Measurements from ENCODE around the gene RRH. TPM values are rescaled to one million over a fixed set of nuclear protein-coding genes. Genes with fewer than 3 reads are reported as not detected.
"Not testable (repeated sequence)": the region's sequence is repeated elsewhere in the genome, so short reads cannot be mapped to it uniquely, and the experiment has no call there.

The RRH gene
- total and polyA plus RNA-seq, 5 donors from 2014 or later, result 0.27 TPM; not detected in 4

GRCh38 chr4:109870061-109870460, 42.3 kb downstream of the RRH start:
- no peak overlapping the region for H3K4me3 ChIP-seq (ENCODE audit: low read depth, low read length)
- no peaks in the 10 kb centered on the region for H3K27me3 ChIP-seq (ENCODE audit: control insufficient read depth, insufficient read depth, low read length)
- no peaks in the 10 kb centered on the region for H3K27me3 Mint-ChIP-seq
- no peak for ATAC-seq (ENCODE audit: low read depth in 2 of 2)
- H3K27ac ChIP-seq (ENCODE audit: insufficient read depth, low read length, poor library complexity, severe bottlenecking), result no peak overlapping the region
- no peaks in the 10 kb centered on the region for H3K4me1 ChIP-seq (ENCODE audit: control insufficient read depth, insufficient read depth, low read length, poor library complexity, severe bottlenecking)
- H3K36me3 Mint-ChIP-seq, result peaks cover 15% of the 10 kb centered on the region
- peaks cover 4% of the 10 kb centered on the region for H3K36me3 ChIP-seq (ENCODE audit: control insufficient read depth, insufficient read depth, low read length)
- peaks cover 0 to 1% (median 0%) of the 10 kb centered on the region in 7 donors for H3K9me3 Mint-ChIP-seq
- H3K4me3 Mint-ChIP-seq, result no peak overlapping the region
- no peaks in the 10 kb centered on the region for H3K4me1 Mint-ChIP-seq
- no peak overlapping the region for H3K27ac Mint-ChIP-seq
- no peaks in the 10 kb centered on the region for H3K9me3 ChIP-seq (ENCODE audit: control insufficient read depth in 2 of 2, low read length in 2 of 2)
- no peak for DNase-seq

- Mint-ChIP-seq H3K9me3 (peaks cover 0 to 1% (median 0%) of the 10 kb centered on the region in 7 donors), H3K36me3 (peaks cover 15% of the 10 kb centered on the region), H3K27me3 (no peaks in the 10 kb centered on the region), H3K4me1 (no peaks in the 10 kb centered on the region), H3K4me3 (no peak overlapping the region), H3K27ac (no peak overlapping the region)
- Histone ChIP-seq H3K36me3 (ENCODE audit: control insufficient read depth, insufficient read depth, low read length) (peaks cover 4% of the 10 kb centered on the region), H3K27me3 (ENCODE audit: control insufficient read depth, insufficient read depth, low read length) (no peaks in the 10 kb centered on the region), H3K4me3 (ENCODE audit: low read depth, low read length) (no peak overlapping the region), H3K4me1 (ENCODE audit: control insufficient read depth, insufficient read depth, low read length, poor library complexity, severe bottlenecking) (no peaks in the 10 kb centered on the region), H3K9me3 (ENCODE audit: control insufficient read depth in 2 of 2, low read length in 2 of 2) (no peaks in the 10 kb centered on the region), H3K27ac (ENCODE audit: insufficient read depth, low read length, poor library complexity, severe bottlenecking) (no peak overlapping the region)
- ATAC-seq (ENCODE audit: low read depth in 2 of 2) (no peak), DNase-seq (no peak)
Observed at GRCh38 chr4:109872065-109872464, 44.3 kb downstream of the RRH start.

- Mint-ChIP-seq H3K4me1 (no peaks in the 10 kb centered on the region), H3K27me3 (no peaks in the 10 kb centered on the region), H3K9me3 (peaks cover 0 to 1% (median 0%) of the 10 kb centered on the region in 7 donors), H3K27ac (no peak overlapping the region), H3K4me3 (no peak overlapping the region), H3K36me3 (peaks cover 10% of the 10 kb centered on the region)
- H3K27ac ChIP-seq (ENCODE audit: insufficient read depth, low read length, poor library complexity, severe bottlenecking), result no peak overlapping the region
- H3K9me3 ChIP-seq (ENCODE audit: control insufficient read depth in 2 of 2, low read length in 2 of 2), result no peaks in the 10 kb centered on the region
- no peak overlapping the region for H3K4me3 ChIP-seq (ENCODE audit: low read depth, low read length)
- peaks cover 2% of the 10 kb centered on the region for H3K27me3 ChIP-seq (ENCODE audit: control insufficient read depth, insufficient read depth, low read length)
- DNase-seq (no peak), ATAC-seq (ENCODE audit: low read depth in 2 of 2) (no peak)
- no peaks in the 10 kb centered on the region for H3K4me1 ChIP-seq (ENCODE audit: control insufficient read depth, insufficient read depth, low read length, poor library complexity, severe bottlenecking)
- peaks cover 4% of the 10 kb centered on the region for H3K36me3 ChIP-seq (ENCODE audit: control insufficient read depth, insufficient read depth, low read length)
Observed at GRCh38 chr4:109872950-109873656, 45.3 kb downstream of the RRH start.

GRCh38 chr4:109873791-109874514, 46.2 kb downstream of the RRH start:
- ATAC-seq (ENCODE audit: low read depth in 2 of 2) (no peak), DNase-seq (no peak)
- Histone ChIP-seq H3K4me1 (ENCODE audit: control insufficient read depth, insufficient read depth, low read length, poor library complexity, severe bottlenecking) (no peaks in the 10 kb centered on the region), H3K27ac (ENCODE audit: insufficient read depth, low read length, poor library complexity, severe bottlenecking) (no peak overlapping the region), H3K27me3 (ENCODE audit: control insufficient read depth, insufficient read depth, low read length) (peaks cover 5% of the 10 kb centered on the region), H3K9me3 (ENCODE audit: control insufficient read depth in 2 of 2, low read length in 2 of 2) (no peaks in the 10 kb centered on the region), H3K4me3 (ENCODE audit: low read depth, low read length) (no peak overlapping the region), H3K36me3 (ENCODE audit: control insufficient read depth, insufficient read depth, low read length) (peaks cover 4% of the 10 kb centered on the region)
- H3K9me3 Mint-ChIP-seq, result peaks cover 0 to 1% (median 0%) of the 10 kb centered on the region in 7 donors
- H3K27me3 Mint-ChIP-seq, result peaks cover 6% of the 10 kb centered on the region
- peaks cover 10% of the 10 kb centered on the region for H3K36me3 Mint-ChIP-seq
- no peaks in the 10 kb centered on the region for H3K4me1 Mint-ChIP-seq
- H3K4me3 Mint-ChIP-seq, result no peak overlapping the region
- H3K27ac Mint-ChIP-seq, result no peak overlapping the region

GRCh38 chr4:109875106-109875505, 47.3 kb downstream of the RRH start:
- no peaks in the 10 kb centered on the region for H3K4me1 ChIP-seq (ENCODE audit: control insufficient read depth, insufficient read depth, low read length, poor library complexity, severe bottlenecking)
- H3K4me3 Mint-ChIP-seq, result no peak overlapping the region
- peaks cover 6% of the 10 kb centered on the region for H3K27me3 ChIP-seq (ENCODE audit: control insufficient read depth, insufficient read depth, low read length)
- no peak overlapping the region for H3K27ac ChIP-seq (ENCODE audit: insufficient read depth, low read length, poor library complexity, severe bottlenecking)
- DNase-seq (no peak), ATAC-seq (ENCODE audit: low read depth in 2 of 2) (no peak)
- peaks cover 0 to 1% (median 0%) of the 10 kb centered on the region in 7 donors for H3K9me3 Mint-ChIP-seq
- no peak overlapping the region for H3K4me3 ChIP-seq (ENCODE audit: low read depth, low read length)
- H3K9me3 ChIP-seq (ENCODE audit: control insufficient read depth in 2 of 2, low read length in 2 of 2), result no peaks in the 10 kb centered on the region
- H3K27ac Mint-ChIP-seq, result no peak overlapping the region
- no peaks in the 10 kb centered on the region for H3K4me1 Mint-ChIP-seq
- H3K27me3 Mint-ChIP-seq, result peaks cover 8% of the 10 kb centered on the region
- no peaks in the 10 kb centered on the region for H3K36me3 ChIP-seq (ENCODE audit: control insufficient read depth, insufficient read depth, low read length)
- peaks cover 3% of the 10 kb centered on the region for H3K36me3 Mint-ChIP-seq

- not testable (repeated sequence) for H3K9me3 ChIP-seq (ENCODE audit: control insufficient read depth in 2 of 2, low read length in 2 of 2); H3K27ac ChIP-seq (ENCODE audit: insufficient read depth, low read length, poor library complexity, severe bottlenecking); H3K36me3 ChIP-seq (ENCODE audit: control insufficient read depth, insufficient read depth, low read length); H3K27me3 ChIP-seq (ENCODE audit: control insufficient read depth, insufficient read depth, low read length); H3K4me3 Mint-ChIP-seq; DNase-seq; H3K27me3 Mint-ChIP-seq; H3K4me1 Mint-ChIP-seq; ATAC-seq (ENCODE audit: low read depth in 2 of 2); H3K4me3 ChIP-seq (ENCODE audit: low read depth, low read length); H3K27ac Mint-ChIP-seq; H3K4me1 ChIP-seq (ENCODE audit: control insufficient read depth, insufficient read depth, low read length, poor library complexity, severe bottlenecking); H3K9me3 Mint-ChIP-seq; H3K36me3 Mint-ChIP-seq
Observed at GRCh38 chr4:109875553-109875952, 47.8 kb downstream of the RRH start.

GRCh38 chr4:109876634-109877265, 49.0 kb downstream of the RRH start:
- peaks cover 11% of the 10 kb centered on the region for H3K27me3 Mint-ChIP-seq
- Histone ChIP-seq H3K4me3 (ENCODE audit: low read depth, low read length) (no peak overlapping the region), H3K27me3 (ENCODE audit: control insufficient read depth, insufficient read depth, low read length) (peaks cover 7% of the 10 kb centered on the region), H3K36me3 (ENCODE audit: control insufficient read depth, insufficient read depth, low read length) (no peaks in the 10 kb centered on the region), H3K4me1 (ENCODE audit: control insufficient read depth, insufficient read depth, low read length, poor library complexity, severe bottlenecking) (no peaks in the 10 kb centered on the region), H3K27ac (ENCODE audit: insufficient read depth, low read length, poor library complexity, severe bottlenecking) (no peak overlapping the region), H3K9me3 (ENCODE audit: control insufficient read depth in 2 of 2, low read length in 2 of 2) (no peaks in the 10 kb centered on the region)
- DNase-seq, result no peak
- H3K27ac Mint-ChIP-seq, result no peak overlapping the region
- H3K4me1 Mint-ChIP-seq, result no peaks in the 10 kb centered on the region
- ATAC-seq (ENCODE audit: low read depth in 2 of 2), result no peak
- peaks cover 0 to 2% (median 0%) of the 10 kb centered on the region in 7 donors for H3K9me3 Mint-ChIP-seq
- H3K36me3 Mint-ChIP-seq, result no peaks in the 10 kb centered on the region
- no peak overlapping the region for H3K4me3 Mint-ChIP-seq
